HepG2 (cell line): ENCODE results near the gene ZNF581. TPM values are rescaled to one million over a fixed set of nuclear protein-coding genes. Genes with fewer than 3 reads are reported as not detected.
A peak's percentile ranks its signal among the peaks of the same experiment; 100 is the strongest.

ENCODE experiments used
- ARNT2 ChIP-seq: sonication (generic); formaldehyde crosslinking; IDR thresholded peaks from 2 replicates; pipeline ENCODE4 v1.8.0; 2022; ENCODE audit warnings: mild to moderate bottlenecking, low read depth, missing genetic modification reagents, moderate library complexity
- CAMTA2 ChIP-seq: sonication (generic); formaldehyde crosslinking; IDR thresholded peaks from 2 replicates; pipeline ENCODE4 v1.4.0; 2020; ENCODE audit warnings: mild to moderate bottlenecking, missing genetic modification reagents, borderline replicate concordance
- CERS6 ChIP-seq: sonication (generic); formaldehyde crosslinking; IDR thresholded peaks from 2 replicates; pipeline ENCODE4 v1.5.0; 2020; ENCODE audit warnings: missing genetic modification reagents
- EHMT2 ChIP-seq: fragments of 200-600 bp; sonication (generic); IDR thresholded peaks from 2 replicates; pipeline ENCODE4 v1.7.0; 2017; ENCODE audit warnings: antibody characterized with exemption, low read depth, low read length, borderline replicate concordance
- KLF16 ChIP-seq, 2 experiments: sonication (generic) in 1 of 2; formaldehyde crosslinking in 1 of 2; IDR thresholded peaks; 2 replicates each; pipeline versions ENCODE4 v1.6.1 to v1.8.0; 2016 to 2023; ENCODE audit warnings: missing genetic modification reagents in 2 of 2, missing compliant biosample characterization in 1 of 2
- MAZ ChIP-seq, 2 experiments: sonication (generic) in 1 of 2; formaldehyde crosslinking in 1 of 2; IDR thresholded peaks; 2 replicates each; pipeline versions ENCODE4 v1.5.0 to v1.6.1; 2012 to 2020; ENCODE audit warnings: low read depth in 2 of 2, mild to moderate bottlenecking in 2 of 2, borderline replicate concordance in 1 of 2, improper control_type of control experiment in 1 of 2, low read length in 1 of 2, missing genetic modification reagents in 1 of 2, moderate library complexity in 1 of 2
- NFYC ChIP-seq: IDR thresholded peaks from 2 replicates; pipeline ENCODE4 v1.6.1; 2016; ENCODE audit warnings: missing genetic modification reagents, missing compliant biosample characterization
- SP4 ChIP-seq: sonication (generic); formaldehyde crosslinking; IDR thresholded peaks from 2 replicates; pipeline ENCODE4 v1.8.1; 2023; ENCODE audit warnings: mild to moderate bottlenecking, missing genetic modification reagents
- ZBTB38 ChIP-seq: sonication (generic); formaldehyde crosslinking; IDR thresholded peaks from 2 replicates; pipeline ENCODE4 v1.5.1; 2020; ENCODE audit warnings: mild to moderate bottlenecking, missing genetic modification reagents
- ZBTB42 ChIP-seq: sonication (generic); formaldehyde crosslinking; IDR thresholded peaks from 2 replicates; pipeline ENCODE4 v1.5.0; 2020; ENCODE audit warnings: mild to moderate bottlenecking, missing genetic modification reagents
- ZEB1 ChIP-seq: IDR thresholded peaks from 2 replicates; pipeline ENCODE4 v1.6.1; 2012; ENCODE audit warnings: mild to moderate bottlenecking, low read depth, inconsistent platforms; ENCODE audit not compliant: insufficient replicate concordance
- ZFP41 ChIP-seq: sonication (generic); formaldehyde crosslinking; IDR thresholded peaks from 2 replicates; pipeline ENCODE4 v1.4.0; 2020; ENCODE audit warnings: mild to moderate bottlenecking, missing genetic modification reagents, borderline replicate concordance
- ZNF496 ChIP-seq: sonication (generic); formaldehyde crosslinking; IDR thresholded peaks from 2 replicates; pipeline ENCODE4 v1.8.1; 2023; ENCODE audit warnings: mild to moderate bottlenecking, moderate library complexity, missing genetic modification reagents; ENCODE audit not compliant: insufficient replicate concordance
- ZNF782 ChIP-seq: sonication (generic); formaldehyde crosslinking; IDR thresholded peaks from 2 replicates; pipeline ENCODE4 v1.4.0; 2020; ENCODE audit warnings: missing genetic modification reagents, mild to moderate bottlenecking, borderline replicate concordance
- polyA plus RNA-seq, 8 experiments: library from polyadenylated mRNA; depleted of rRNA in 3 of 8; stranded (reverse) in 7 of 8; unstranded in 1 of 8; fragments of >200 nt; fragmentation: Illumina TruSeq in 4 of 8; extraction: Trizol in 4 of 8; gene quantifications; 2 replicates each; pipeline versions ENCODE4 v1.2.1 to v1.2.3, GENCODE V29; 2011 to 2016; ENCODE audit warnings: low read depth in 4 of 8, missing spikeins in 1 of 8, mixed read lengths in 1 of 8; ENCODE audit not compliant: insufficient read depth in 1 of 8
- total RNA-seq, 5 experiments: library from RNA; depleted of rRNA; stranded (reverse); fragments of >200 nt; fragmentation: Illumina TruSeq; extraction: Trizol; gene quantifications; 2 replicates each; pipeline ENCODE4 v1.2.3, GENCODE V29; 2016; ENCODE audit warnings: low read depth in 1 of 5
- TF ChIP-seq, protein P1 (sequence below): sonication (generic); formaldehyde crosslinking; IDR thresholded peaks from 2 replicates; pipeline ENCODE4 v1.5.0; 2020; ENCODE audit warnings: missing genetic modification reagents, mild to moderate bottlenecking, borderline replicate concordance
- TF ChIP-seq, protein P2 (sequence below): sonication (generic); formaldehyde crosslinking; IDR thresholded peaks from 2 replicates; pipeline ENCODE4 v1.8.0; 2022; ENCODE audit warnings: mild to moderate bottlenecking, missing genetic modification reagents; ENCODE audit not compliant: insufficient replicate concordance
- TF ChIP-seq, protein P3 (sequence below): sonication (generic); formaldehyde crosslinking; IDR thresholded peaks from 2 replicates; pipeline ENCODE4 v1.9.0; 2022; ENCODE audit warnings: low read depth, missing genetic modification reagents
- TF ChIP-seq, protein P4 (sequence below): sonication (generic); formaldehyde crosslinking; IDR thresholded peaks from 2 replicates; pipeline ENCODE4 v1.4.0; 2020; ENCODE audit warnings: missing genetic modification reagents

The ZNF581 gene
- total and polyA plus RNA-seq, 2 of the 13 experiments (the other 11 are each of a cell fraction or from before 2014, with no cell fraction given), result 19.6 to 49.5 TPM

DNA sequence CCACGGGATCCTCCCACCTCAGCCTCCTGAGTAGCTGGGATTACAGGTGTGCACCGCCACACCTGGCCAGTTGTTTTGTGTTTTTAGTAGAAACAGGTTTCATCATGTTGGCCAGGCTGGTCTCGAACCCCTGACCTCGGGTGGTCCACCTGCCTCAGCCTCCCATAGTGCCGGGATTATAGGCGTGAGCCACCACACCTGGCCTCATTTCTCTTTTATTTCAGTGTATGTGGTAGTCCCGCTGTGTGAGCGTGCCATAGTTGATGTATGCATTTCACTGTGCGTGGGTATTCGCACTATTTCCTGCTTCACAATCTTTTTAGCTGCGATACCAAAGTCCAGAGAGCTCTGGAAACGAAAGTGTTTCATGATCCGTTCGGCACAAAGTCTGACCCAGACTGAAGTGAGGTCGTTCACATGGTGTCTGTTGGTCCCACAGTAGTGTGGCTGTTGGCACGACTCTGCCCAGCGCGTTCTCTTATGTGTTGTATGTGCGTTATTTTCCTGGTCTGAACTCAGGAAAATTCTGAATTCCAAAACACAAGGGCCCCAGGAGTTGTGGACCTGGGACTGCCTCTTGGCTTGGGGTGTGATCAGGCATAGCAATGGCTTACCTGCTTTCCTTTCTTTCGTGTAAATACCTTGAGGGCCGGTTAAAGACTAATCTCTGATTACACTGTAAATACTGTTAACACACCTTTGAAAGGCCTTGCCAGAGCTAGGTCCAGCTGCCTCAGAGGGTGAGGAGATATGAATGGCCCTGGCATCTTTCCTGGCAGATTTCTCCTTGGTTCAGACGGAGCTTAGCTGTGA lies 40.2 kb downstream of the ZNF581 start (continued):
- TF ChIP-seq, protein P1, sequence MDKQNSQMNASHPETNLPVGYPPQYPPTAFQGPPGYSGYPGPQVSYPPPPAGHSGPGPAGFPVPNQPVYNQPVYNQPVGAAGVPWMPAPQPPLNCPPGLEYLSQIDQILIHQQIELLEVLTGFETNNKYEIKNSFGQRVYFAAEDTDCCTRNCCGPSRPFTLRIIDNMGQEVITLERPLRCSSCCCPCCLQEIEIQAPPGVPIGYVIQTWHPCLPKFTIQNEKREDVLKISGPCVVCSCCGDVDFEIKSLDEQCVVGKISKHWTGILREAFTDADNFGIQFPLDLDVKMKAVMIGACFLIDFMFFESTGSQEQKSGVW (CRISPR knock-in tag), result no peak
- no peak for TF ChIP-seq ZNF496 (CRISPR knock-in tag)
- no peak for TF ChIP-seq EHMT2
- TF ChIP-seq ZBTB42 (CRISPR knock-in tag), result no peak
- TF ChIP-seq KLF16 (CRISPR knock-in tag; IDR thresholded peaks at IDR 0.05), result peak in 1 of 2 experiments; percentile 39; a peak in 1 of 4 replicates
- TF ChIP-seq NFYC (CRISPR knock-in tag), result peak; percentile 14; the same call in 1 of the 2 replicates
- TF ChIP-seq CAMTA2 (CRISPR knock-in tag), result no peak
- TF ChIP-seq, protein P2, sequence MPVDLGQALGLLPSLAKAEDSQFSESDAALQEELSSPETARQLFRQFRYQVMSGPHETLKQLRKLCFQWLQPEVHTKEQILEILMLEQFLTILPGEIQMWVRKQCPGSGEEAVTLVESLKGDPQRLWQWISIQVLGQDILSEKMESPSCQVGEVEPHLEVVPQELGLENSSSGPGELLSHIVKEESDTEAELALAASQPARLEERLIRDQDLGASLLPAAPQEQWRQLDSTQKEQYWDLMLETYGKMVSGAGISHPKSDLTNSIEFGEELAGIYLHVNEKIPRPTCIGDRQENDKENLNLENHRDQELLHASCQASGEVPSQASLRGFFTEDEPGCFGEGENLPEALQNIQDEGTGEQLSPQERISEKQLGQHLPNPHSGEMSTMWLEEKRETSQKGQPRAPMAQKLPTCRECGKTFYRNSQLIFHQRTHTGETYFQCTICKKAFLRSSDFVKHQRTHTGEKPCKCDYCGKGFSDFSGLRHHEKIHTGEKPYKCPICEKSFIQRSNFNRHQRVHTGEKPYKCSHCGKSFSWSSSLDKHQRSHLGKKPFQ, result peak; percentile 75
- TF ChIP-seq, protein P3, sequence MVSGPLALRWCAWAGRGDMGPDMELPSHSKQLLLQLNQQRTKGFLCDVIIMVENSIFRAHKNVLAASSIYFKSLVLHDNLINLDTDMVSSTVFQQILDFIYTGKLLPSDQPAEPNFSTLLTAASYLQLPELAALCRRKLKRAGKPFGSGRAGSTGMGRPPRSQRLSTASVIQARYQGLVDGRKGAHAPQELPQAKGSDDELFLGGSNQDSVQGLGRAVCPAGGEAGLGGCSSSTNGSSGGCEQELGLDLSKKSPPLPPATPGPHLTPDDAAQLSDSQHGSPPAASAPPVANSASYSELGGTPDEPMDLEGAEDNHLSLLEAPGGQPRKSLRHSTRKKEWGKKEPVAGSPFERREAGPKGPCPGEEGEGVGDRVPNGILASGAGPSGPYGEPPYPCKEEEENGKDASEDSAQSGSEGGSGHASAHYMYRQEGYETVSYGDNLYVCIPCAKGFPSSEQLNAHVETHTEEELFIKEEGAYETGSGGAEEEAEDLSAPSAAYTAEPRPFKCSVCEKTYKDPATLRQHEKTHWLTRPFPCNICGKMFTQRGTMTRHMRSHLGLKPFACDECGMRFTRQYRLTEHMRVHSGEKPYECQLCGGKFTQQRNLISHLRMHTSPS (CRISPR knock-in tag), result peak; percentile 78; the same call in 1 of the 2 replicates
- TF ChIP-seq ZFP41 (CRISPR knock-in tag), result no peak
- 0 out of 2 replicates have a peak, but pooled peaks have one; percentile 10 for TF ChIP-seq SP4 (CRISPR knock-in tag)
- no peak for TF ChIP-seq MAZ (IDR thresholded peaks at IDR 0.05; ENCODE audit: borderline replicate concordance, low read depth, low read length)
- no peak for TF ChIP-seq MAZ (CRISPR knock-in tag; IDR thresholded peaks at IDR 0.05; ENCODE audit: low read depth)
- TF ChIP-seq ZNF782 (CRISPR knock-in tag), result no peak
- peak; percentile 48; the same call in 1 of the 2 replicates for TF ChIP-seq ZBTB38 (CRISPR knock-in tag)
- 0 out of 2 replicates have a peak, but pooled peaks have one; percentile 18 for TF ChIP-seq CERS6 (CRISPR knock-in tag)
- TF ChIP-seq ZEB1, result peak; percentile 91
- TF ChIP-seq, protein P4, sequence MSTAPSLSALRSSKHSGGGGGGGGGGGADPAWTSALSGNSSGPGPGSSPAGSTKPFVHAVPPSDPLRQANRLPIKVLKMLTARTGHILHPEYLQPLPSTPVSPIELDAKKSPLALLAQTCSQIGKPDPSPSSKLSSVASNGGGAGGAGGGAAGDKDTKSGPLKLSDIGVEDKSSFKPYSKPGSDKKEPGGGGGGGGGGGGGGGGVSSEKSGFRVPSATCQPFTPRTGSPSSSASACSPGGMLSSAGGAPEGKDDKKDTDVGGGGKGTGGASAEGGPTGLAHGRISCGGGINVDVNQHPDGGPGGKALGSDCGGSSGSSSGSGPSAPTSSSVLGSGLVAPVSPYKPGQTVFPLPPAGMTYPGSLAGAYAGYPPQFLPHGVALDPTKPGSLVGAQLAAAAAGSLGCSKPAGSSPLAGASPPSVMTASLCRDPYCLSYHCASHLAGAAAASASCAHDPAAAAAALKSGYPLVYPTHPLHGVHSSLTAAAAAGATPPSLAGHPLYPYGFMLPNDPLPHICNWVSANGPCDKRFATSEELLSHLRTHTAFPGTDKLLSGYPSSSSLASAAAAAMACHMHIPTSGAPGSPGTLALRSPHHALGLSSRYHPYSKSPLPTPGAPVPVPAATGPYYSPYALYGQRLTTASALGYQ (CRISPR knock-in tag), result 0 out of 2 replicates have a peak, but pooled peaks have one; percentile 48
- no peak for TF ChIP-seq ARNT2 (CRISPR knock-in tag)
